Ecto neural progenitor cell (in vitro differentiated cells): ENCODE data around the gene IFT27.
"Not testable (repeated sequence)": the region's sequence is repeated elsewhere in the genome, so short reads cannot be mapped to it uniquely, and the experiment has no call there.

Experiments used
- DNase-seq: peaks from one replicate; pipeline ENCODE4 v3.0.0-alpha.2; 2018; ENCODE audit warnings: low spot score

IFT27 gene

GRCh38 chr22:36765131-36765942 lies 10.6 kb downstream of the IFT27 start:
- no peak for DNase-seq

DNA sequence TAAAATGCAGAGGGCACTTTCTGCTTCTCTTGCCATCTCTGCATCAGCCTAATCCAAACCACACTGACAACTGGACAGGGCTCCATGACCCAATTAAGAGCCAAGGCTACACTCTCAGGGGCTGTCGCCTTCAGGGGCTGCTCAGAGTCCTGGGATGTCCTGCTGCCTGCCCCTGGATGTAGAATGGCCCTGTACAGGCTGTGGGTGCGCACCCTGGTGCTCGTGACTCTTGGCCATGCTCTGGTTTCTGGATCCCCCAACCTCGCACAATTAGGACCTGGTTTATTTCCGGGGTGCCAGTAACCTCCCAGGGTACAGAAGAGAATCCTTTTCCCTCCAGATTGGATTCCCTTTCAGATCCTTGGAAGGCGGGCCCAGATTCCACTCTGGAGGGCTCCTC lies 11.3 kb downstream of the IFT27 start:
- DNase-seq, result no peak

DNA sequence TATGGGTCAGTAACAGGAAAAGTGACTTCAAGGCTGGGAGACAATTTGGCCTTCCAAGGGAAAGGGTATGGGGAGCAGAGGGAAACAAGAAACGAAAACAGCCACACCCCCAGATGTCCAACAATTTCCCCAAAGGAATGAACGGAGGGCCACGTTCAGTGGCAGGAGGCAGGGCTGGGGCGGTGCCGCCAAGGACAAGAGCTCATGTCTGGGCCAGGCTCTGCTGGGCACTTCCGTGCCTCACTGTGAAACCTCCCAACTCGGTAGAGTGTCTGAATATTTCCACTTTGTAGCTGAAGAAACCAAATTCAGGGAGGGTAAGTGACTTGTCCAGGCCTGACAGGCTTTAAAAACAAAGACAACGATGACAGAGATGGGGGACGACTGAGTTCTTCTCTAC lies 11.9 kb downstream of the IFT27 start:
- DNase-seq, result no peak

DNA sequence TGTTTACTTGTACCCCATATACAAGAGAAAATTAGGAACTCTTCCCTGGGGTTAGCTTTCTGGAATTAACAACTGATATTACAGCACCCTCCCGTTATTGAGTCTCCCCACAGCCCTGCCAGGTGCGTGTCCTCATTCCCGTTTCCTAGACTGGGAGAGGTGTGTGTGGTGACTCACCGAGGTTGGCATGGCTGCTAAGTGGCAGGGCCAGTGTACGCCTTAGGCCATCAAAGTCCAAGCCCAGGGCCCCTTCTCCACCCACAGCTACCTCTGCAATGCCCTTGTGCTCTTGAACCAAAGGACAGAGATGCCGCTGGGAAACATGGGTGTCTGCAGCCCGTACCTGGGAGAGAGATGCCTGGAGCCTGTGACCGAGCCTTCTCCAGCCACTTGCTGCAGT lies 12.3 kb downstream of the IFT27 start:
- DNase-seq, result no peak

GRCh38 chr22:36762687-36763260 lies 13.1 kb downstream of the IFT27 start:
- DNase-seq, result no peak

GRCh38 chr22:36761553-36762240 lies 14.2 kb downstream of the IFT27 start:
- DNase-seq, result no peak

GRCh38 chr22:36760786-36761185 lies 15.1 kb downstream of the IFT27 start:
- DNase-seq, result no peak

- no peak for DNase-seq
These were observed 16.3 kb downstream of the IFT27 start for GRCh38 chr22:36759481-36760159.

DNA sequence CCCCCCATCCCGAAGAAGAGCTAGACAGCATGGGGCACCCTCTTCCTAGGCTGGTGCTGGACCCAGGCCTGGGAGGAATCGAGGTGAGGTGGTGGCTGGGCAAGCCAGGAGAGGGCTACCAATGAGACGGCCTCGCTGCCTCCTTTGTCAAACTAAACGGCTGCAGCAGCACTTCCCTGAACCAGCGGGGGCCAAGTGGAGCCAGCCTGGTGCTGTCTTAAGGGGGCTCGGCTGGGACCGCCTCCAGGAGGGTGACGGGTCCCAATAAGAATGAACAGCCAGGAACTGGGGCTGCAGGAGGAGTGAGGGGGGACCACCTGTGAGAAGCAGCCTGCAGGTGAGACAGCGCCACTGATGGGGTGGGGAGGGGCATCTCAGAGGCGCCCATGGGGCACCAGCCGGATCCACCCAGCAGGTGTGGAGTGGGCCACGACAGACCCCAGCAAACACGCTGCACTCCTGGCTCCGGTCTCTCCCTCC lies 17.1 kb downstream of the IFT27 start:
- no peak for DNase-seq

DNA sequence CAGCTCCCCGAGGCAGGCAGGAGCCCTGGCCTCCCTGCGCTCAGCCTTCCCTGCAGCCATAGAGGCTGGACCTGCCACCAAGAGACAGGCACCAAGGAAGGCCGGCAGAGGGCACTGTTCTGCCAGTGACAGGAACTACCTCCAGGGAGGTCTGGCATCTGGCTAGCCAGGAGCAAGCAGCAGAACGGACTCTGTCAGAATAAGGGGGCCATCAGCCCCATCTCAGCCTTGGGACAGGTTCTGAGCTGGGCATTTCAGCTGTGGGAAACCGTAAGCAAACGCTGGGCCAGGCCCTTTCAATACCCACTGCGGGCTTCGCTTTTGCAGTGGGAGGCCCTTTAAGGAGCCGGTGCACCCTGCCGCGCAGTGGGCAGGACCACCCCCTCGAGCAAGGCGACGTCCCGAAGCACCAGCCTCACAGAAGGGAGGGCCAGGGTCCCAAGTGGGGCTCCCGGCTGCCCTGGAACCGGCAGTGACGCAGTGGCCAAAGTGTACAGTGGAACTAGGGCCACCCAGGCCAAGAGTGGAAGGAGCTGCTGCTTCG lies 18.2 kb downstream of the IFT27 start:
- peak; percentile 87 for DNase-seq

GRCh38 chr22:36756746-36757655 lies 18.9 kb downstream of the IFT27 start:
- no peak for DNase-seq

DNA sequence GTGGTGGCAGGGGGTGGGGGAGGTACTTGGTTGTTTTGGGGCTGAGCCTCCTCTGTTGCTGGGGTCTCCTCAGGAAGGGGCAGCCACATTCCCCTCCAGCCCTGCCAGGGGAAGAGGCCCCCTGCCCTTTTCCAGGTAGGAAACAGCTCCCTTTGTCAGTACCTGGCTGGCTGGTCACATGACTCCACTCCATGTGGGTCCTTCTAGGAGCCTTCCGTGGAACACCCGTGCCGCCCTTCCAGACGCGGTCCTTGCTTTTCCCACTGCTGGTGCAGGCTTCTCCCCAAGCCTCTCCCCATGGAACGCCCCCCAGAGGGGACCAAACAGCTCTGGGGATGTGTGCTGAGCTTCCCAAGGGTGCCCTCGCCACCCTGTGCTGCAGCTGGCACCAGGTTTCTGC lies 19.9 kb downstream of the IFT27 start:
- no peak for DNase-seq

DNA sequence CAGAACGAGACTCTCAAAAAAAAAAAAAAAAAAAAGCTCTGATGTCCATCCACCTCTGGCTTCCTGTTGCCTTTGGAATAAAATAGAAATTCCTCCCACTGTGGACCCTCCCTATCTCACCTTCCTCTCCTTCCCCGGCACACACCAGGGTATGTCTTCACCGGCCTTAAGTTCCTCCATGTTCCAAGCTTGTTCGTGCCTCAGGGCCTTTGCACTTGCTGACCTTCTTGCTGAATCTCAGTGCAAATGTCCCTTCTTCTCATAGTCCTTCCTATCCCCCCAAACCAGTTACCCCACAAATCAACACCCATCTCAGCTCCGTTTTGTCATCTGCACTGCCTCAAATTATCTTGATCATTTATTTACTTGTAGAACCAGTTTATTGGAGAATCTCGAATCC lies 20.6 kb downstream of the IFT27 start:
- DNase-seq, result no peak

GRCh38 chr22:36754881-36755280 lies 21.0 kb downstream of the IFT27 start:
- not testable (repeated sequence) for DNase-seq

DNA sequence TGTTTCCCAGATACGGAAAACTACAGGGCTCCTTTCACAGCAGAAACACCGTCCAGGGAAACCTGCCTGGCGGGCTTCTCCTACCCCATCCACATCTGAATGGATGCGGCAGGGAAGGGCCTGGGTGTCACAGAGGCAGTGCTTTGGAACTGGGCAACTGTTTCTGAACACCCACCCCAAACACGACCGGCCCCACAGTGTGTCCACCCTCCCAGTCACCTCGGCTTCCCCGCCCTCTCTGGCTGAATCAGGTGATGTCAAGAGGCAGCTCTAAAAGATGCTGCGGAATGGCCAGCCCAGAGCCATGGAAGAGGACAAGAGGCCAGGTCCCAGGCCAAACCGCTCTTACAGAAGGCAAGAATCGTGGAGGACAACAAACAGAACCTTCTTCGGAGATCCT lies 22.0 kb downstream of the IFT27 start:
- no peak for DNase-seq

DNA sequence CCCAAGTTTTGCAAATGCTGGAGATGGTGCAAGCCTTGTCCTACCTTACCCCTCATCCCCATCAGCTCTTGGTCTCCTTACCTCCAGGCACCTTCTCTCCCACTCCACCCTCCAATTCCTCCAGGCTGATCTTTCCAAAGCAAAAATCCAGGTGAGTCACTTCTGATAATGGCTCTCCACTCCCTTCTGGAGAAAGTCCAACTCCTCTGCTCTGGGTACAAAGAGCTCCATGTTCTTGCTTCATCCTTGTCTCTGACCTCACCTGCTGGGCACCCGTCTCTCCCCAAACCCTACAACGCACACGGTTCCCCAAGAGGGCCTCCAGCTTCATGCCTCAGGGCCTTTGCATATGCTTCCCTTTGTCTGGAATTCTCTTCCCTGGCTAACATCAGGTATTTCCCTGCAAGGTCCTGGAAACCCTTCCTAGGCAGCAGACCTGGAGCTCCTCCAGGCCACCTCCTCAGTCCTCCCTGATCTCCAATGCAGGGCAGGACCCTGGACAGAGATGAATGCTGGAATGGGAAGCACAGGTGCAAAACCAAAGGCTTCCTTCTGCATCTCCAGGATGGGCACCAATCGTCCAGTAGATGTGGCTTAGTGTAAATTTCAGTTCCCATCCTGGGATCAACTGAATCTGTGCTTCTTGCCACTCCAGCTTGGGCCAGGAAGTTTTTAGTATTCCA lies 22.7 kb downstream of the IFT27 start:
- no peak for DNase-seq

DNA sequence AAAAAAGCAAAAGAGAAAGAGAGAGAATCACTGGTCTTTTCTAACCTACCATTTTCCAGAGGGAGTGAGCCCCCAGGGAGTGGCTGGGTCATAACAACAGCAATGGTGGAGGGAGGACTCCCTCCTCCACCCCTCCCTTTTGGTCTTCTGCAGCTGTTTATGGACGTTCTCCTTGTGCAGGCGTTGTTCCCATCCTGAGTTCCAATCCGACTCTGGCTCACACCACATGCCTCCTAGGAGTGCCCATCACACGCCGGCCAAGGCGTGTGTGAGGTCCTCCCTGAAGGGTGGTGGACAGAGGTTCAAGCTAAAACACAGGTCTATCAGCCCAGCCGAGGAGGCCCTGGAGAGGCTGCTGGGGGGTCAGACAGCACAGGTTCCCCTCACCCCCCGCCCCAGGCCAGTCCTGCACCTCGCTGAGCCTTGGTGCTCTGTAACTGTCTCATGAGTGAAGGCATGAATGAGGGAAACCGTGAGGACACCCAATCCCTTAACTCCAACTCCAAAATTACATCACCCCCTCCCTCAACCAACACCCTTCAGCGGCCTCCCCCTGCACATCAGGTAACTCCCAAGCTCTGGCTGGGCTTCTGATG lies 29.4 kb downstream of the IFT27 start:
- no peak for DNase-seq

DNA sequence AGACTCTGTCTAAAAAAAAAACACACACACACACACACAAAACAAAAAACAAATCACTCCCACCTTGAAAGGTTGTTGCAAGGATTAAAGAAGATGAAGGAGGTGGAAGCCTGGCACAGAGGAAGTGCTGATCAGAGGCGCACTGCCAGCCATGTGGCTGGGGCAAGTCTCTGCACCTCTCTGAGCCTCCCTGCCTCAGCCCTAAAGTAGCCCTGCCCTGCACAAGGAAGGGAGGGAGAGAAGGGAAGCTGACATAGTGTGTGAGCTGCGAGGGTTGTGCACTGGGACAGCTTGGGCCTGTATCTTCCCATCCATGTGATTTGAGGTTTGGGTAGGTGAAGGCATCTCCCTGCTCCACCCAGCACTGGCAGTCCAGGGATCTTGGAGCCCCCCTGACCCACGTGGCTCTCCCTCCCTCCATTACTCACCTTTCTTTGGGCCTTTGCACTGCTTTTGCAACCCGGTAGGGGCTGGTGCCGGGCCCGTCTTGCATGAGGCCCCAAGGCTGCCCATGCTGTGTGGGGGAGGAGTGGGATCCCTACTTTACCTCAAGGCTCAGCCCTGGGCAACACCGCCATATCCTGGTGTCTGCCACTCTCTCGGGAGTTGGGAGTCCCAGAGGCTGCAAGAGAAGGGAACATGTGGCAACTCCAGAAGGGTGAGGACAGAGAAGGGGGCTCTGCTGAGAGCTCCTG lies 30.5 kb downstream of the IFT27 start:
- no peak for DNase-seq

- no peak for DNase-seq
These were observed 31.1 kb downstream of the IFT27 start for GRCh38 chr22:36744791-36745190.

DNA sequence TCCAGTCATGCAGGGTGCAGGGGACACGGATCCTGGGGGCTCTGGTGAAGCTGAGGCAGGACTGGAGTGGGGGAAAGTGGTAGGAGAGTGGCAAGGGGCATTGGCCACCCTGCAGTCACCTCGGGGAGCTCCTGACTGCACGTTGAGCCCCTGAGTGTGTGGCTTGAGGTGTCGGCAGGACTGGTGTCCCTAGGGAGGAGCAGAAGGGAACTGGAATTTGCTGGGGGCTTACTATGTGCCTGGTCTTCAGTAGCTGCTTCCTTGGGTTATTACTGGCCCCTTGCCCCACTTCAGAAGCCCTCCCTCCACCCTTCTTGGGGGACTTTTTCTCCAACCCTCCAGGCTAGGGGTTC lies 31.5 kb downstream of the IFT27 start:
- no peak for DNase-seq
